ENCODE measurements around the gene PSTK.
A peak's percentile ranks its signal among the peaks of the same experiment; 100 is the strongest.

Gene PSTK

DNA sequence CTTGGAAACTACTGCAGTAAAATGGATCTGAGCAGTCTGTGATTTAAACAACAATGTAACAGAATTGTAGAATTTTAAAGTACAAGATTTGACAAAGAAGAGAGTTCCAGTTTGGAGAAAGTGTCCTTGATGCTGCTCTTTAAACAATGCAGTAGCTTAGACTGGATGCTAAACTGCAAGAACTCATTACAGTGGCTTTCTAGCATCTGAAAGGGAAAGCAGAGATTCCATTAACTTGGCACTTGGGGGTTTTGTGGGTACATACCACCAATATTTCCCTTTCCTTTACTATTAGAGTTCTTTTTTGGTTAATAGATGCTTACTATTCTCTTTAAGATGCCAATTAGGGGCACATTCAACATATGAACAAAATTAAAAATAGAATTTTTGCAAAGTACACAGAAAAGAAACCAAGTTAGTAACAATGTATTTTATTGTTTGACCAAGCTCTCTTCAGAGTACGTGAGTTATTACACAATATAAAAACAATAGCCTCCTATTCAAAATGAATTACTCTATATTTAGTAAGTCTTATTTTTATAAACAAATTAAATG lies 11.9 kb downstream of the PSTK start:
- DNase-seq (ENCODE audit: low read depth): no peak

DNA sequence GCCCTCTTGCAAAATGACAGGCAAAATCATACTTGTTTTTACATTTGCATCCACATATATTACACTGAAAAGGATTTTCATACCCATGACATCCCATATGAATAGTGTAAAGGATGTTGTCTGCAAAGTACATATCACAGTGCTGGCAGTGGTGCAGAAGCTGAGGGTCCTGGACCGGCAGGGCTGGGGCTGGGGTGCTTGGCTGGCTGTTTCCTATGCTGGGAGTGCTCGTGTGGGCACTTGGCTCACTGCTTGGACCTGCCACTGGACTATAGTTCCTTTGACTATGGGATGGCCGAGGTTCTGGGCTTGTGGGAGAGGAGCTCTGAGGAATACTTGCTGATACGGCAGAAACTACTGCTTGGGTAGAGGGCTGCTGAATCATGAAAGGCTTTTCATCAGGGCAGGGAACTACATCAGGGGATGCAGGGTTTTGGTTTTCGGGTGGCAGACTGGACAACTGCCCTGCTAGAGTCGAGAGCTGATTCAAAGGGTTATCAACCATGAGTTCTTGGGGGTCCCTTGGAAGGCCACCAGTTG lies 13.7 kb downstream of the PSTK start:
- DNase-seq (ENCODE audit: low read depth): no peak

DNA sequence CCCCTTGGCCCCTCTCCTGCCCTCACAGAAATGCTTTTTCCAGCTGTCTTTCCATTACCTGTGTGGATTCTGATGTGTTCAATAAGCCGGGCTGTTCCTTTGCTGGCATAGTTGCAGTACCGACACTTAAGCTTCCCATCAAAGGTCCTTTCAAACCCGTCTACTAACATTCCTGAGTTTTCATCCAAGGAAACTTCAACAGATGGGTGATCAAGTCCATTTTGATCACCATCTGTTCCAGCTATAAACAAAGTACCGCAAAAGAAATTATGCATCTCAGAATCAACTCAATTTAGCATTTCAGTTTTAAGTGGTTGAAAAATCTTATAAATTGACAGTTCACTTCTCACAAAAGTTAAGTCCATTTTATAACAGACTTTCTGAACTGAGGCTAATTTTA lies 15.7 kb downstream of the PSTK start:
- DNase-seq (ENCODE audit: low read depth): no peak

DNA sequence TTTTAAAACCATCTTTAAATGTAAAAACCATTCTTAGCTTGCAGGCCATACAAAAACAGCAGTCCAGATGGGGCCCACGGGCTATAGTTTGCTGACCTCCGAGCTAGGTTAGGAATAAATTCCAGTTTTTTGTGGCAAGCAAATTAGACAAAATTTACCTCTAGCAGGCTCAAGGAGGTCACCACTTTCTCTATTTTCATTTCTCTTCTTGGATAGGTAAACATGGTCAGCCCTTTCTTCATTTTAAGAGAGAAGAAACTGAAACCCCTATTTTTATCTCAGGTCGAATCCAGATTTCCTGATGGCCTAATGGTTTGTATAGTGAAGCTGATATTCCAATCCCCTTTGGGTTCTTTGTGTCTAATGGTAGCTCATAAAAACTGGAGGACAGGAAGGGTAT lies 17.7 kb downstream of the PSTK start:
- no peak for DNase-seq (ENCODE audit: low read depth)

DNA sequence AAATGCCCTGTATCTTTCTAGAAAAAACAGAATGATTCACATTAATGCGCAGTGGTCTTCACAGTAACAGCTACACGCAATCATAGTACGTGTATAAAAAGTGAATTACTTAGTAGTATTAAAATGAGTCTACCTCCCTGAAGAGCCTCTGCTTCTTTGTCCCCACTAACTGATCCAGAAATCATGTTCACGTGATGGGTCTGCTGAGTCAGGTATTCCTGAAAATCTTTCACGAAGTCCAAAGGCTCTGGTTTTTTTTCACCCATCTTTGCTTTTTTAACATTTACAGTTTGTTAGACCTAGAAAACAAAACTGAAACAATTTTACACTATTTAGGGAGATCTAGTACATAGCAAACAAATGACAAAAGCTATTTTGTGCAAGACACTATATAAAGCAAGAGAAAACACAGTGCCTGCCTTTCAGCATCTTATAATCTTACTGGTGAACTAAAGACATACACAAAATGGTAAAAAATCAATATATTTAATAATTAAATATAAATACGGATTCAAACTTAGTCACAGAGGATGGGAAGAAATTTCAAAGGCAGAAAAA lies 18.2 kb downstream of the PSTK start:
- no peak for DNase-seq (ENCODE audit: low read depth)

DNA sequence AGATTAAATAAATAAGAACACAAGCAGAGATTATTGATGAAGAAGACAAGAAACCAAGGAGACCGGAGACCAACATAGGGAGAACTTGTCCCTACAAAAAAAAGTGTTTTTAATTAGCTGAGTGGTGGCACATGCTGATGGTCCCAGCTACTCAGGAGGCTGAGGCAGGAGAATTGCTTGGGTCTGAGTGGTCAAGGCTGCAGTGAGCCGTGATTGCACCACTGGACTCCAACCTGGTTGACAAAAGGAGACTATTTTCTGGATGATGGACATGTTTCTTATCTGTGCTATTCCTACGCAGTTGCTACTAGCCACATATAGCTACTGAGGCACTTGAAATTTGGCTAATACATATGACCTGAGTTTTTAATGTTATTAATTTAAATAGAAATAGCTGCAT lies 18.7 kb downstream of the PSTK start:
- no peak for DNase-seq (ENCODE audit: low read depth)

DNA sequence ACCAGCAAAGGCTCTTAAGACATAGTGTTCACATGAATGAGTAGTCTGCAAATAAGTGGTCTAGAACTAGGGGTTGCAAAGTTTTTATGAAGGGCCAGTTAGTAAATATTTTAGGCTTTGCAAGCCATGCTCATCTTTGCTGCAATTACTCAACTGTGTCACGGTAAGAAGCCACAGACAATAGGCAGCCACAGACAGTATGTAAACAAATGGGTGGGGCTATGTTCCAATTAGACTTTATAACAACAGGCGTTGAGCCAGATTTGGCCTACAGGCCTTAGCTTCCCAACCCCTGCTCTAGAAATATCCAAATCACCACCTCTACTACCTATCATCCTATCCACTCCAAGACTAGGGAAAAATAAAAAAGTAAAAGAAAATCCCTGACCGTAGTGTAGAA lies 19.1 kb downstream of the PSTK start:
- no peak for DNase-seq (ENCODE audit: low read depth)

DNA sequence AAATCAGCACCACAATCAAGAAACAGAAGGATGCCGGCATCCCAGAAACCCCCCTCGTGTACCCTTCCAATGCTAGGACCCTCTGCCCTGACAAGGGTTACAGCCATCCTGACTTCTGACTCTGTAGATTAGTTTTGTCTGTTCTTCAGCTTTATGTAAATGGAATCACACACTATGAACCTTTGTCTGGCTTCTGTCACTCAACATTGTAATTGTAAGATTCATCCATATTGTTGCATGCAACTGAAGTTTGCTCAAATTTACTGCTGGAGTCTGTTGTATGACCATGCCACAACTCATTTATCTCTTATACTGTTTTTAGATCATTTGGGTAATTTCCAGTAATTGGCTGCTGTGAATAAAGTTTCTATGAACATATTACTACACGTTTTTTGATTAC lies 20.0 kb downstream of the PSTK start:
- no peak for DNase-seq (ENCODE audit: low read depth)

DNA sequence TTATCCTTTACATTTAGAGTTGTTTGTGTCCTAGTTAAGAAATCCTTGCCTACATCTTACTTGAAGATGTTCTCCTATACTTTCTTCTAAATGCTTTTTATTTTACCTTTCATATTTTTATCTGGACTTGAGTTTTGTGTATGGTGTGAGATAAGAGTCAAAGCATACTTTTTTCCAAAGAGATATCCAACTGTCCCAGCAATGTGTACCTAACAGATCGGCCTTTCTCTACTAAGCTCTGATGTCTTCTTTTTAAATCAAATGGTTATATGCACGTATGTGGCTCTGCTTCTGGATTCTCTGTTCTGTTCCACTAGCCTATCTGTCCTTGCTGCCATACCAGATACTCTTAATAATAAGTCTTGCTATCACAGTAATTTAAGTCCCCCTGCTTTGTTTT lies 21.2 kb downstream of the PSTK start:
- no peak for DNase-seq (ENCODE audit: low read depth)

DNA sequence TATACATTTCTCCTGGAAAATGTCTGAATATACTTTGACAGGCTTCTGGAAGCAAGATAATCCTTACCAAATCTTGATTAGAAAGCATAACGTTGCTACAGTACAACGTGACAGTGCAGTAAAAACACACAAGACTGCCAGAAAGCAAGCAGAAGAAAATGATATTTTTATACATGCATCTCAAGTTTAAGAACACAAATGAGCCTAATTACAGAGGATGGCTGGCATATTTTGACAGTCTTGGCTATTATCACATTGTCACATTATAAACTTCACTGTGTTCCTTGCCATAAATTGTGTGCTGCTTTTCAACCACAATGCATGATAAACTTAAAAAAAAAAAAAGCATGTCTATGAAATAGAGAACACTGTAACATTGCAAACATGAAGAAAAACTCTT lies 24.1 kb downstream of the PSTK start:
- no peak for DNase-seq (ENCODE audit: low read depth)

DNA sequence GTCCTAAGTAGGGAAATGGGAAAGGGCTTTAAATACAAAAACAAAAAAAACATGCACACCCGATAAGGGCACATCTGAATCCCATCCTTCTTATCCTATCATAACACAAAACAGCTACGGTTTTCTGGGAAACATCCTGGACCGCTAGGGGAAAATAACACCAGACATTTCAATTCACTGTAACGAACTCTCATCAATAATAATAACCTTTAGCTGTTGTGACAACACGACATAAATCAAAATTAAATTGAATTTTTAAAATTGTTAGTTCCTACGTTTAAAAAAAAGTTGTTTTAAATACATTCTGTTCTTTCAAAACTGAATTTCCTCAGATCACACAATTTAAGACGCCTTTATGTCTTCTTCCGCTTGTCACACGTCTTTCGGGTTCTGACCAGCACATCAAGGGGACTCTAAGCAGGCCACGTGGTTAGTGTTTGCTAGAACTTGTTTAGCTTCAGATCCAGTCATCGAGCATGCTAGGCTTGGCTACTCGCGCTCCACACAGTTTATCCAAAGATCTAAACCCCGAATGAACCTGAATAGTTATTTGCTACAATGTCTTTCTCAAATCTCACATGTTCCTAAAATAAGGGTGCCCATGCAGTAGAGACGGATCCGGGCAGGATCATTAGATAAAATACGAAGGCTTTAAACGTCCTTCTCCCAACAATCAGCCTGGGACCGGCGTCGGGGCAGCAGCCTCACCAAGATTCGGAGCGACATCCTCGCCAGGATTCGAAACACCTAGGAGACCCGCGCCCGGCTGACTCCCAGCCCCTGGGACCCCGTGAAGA lies 27.6 kb downstream of the PSTK start:
- peak; percentile 11 for DNase-seq (ENCODE audit: low read depth)

DNA sequence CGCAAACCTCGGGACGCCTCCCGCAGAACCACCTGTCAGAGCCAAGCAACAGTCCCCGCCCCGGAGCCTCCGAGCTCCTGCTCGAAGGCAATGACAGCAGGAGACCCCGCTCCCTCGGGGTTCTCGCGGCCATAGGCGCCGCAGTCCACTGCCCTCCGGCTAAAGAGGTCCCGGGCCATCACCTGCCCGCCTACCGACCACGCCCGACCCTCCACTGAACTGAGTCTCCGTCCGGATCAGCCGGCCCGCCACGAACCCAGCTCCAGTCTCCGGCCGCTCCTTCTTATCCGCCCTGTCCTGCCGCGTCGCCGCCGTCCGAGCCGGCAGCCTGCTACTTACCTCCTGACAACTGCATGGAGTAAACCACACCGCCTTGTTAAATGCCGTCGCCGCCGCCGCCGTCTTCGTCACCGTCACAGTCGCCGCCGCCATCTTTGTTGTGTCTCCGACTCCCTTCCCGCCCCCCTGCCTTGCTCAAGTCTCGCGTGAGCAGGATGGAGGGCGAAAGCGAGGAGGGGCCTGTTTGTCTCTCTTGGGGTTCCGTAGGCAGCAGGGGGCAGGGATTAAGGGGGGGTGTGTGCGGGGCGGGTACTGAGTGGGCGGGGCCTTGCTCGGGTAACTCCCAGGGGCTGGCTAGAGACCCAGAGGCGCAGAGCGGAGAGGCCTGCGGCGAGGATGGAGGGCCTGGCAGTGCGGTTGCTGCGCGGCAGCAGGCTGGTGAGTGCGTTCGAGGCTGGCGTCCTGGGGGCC lies 28.3 kb downstream of the PSTK start, which contains the start of the genes ACADSB and IKZF5:
ACADSB (plus strand) TSS at position 652 of the 750 bp plus-strand sequence; CDS start at position 676, 24 bp downstream.
IKZF5 (minus strand) TSS at position 441 of the 750 bp plus-strand sequence. CDS start 10,170 bp downstream, outside the sequence.
- DNase-seq (ENCODE audit: low read depth): peak; percentile 92

DNA sequence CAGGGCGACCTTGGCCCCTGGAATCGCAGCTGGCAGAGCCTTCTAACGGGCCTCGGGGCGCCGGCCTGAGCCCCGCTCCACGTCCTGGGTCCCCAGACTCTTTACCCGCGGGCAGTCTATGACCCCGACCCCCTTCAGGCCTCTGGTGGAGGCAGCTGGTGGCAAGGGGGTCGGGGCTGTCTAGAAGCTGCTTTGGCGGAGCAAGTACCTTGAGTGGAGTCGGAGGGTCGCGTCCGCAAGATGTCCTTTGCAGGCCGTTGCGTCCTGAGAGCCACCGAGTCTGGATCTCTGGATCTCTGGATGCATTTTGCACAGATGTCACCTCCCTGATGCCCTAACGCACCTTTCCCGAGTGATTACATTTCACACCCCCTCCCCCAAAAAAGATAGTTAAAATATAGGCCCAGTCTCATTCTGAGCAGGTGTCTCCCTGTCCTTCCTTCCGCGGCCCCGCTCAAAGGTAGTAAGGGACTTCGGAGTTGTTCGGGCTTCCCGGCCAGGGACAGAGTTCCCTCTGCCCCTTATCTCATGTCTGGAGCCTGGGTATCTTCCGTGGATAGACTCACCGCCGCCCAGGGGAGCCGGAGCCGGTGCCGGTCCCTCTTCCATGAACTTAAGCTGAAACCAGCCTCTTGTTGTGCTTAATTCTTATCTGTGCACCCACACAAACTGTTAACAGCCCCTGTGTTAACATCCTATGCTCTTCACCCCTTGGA lies 29.1 kb downstream of the PSTK start:
- DNase-seq (ENCODE audit: low read depth): no peak

DNA sequence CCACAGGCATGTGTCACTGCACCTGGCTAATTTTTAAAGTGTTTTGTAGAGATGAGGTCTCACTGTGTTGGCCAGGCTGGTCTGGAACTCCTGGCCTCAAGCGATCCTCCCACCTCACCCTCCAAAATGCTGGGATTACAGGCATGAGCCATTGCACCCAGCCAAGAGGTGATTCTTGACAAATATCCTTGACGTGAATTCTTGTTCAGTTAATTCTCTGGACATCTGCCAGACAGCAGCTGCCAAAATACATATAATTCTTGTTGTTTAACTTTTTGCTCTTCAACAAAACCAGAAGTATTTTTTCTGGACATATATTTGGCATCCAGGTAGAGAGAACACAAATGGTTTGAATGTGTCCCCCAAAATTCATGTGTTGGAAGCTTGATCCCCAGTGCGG lies 31.8 kb downstream of the PSTK start:
- DNase-seq (ENCODE audit: low read depth): no peak

DNA sequence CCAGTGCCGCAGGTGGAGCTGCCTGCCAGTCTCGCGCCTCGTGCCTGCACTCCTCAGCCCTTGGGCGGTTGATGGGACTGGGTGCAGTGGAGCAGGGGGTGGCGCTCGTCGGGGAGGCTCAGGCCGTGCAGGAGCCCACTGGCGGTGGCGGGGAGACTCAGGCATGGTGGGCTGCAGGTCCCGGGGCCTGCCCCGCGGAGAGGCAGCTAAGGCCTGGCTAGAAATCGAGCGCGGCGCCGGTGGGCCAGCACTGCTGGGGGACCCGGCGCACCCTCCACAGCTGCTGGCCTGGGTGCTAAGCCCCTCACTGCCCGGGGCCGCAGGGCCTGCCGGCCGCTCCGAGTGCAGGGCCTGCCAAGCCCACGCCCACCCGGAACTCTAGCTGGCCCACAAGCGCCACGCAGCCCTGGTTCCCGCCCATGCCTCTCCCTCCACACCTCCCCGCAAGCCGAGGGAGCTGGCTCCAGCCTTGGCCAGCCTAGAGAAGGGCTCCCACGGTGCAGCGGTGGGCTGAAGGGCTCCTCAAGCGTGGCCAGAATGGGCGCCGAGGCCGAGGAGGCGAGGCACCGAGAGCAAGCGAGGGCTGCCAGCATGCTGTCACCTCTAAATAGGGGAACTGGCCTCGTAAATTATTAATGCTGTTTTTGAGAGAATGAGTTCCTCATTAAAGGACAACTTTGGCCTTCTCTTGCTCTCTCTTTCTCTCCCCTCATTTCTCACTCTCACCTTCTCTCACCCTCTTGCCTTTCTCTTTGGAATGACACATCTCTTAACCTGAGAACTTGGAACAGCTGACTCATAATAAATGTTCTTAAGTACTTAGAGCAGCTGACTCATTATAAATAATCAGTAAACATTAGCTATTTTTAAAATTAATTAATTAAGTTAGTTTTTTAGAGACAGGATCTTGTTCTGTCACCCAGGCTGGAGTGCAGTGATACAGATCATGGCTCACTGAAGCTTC lies 33.5 kb downstream of the PSTK start:
- DNase-seq (ENCODE audit: low read depth): no peak

DNA sequence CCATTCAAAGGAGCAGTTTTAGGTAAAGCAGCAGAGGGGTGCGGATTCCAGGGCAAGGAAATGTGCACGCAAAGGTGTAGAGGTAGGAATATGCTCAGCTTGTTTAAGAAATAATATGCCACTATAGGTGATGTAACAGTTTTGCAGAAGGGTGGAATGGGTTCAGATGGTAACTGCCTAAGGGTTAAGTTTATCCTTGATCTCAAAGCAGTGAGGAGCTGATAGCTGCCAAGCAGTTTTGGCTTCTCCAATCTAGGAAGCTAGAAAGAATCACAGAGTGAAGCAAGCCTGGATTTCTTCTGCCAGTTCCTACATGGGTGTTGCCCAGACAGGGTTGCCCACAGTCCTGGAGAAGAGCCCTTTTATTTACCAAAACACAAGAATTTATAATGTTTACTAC lies 34.6 kb downstream of the PSTK start:
- no peak for DNase-seq (ENCODE audit: low read depth)

DNA sequence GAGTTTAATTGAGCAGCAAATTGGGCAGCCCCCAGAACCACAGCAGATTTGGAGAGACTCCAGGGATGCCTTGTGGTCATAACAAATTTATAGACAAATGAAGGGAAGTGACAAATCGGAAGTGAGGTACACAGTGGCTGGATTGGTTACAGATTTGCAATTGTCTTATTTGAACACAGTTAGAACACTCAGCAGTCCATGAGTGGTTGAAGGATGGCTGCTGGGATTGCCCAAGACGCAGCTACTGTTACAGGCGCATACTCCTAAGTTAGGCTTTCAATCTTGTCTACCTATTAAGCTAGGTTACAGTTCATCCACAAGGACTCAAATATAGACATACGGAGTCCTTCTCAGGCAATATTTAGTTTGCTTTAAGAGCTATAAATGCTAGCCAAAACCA lies 36.0 kb downstream of the PSTK start:
- no peak for DNase-seq (ENCODE audit: low read depth)

DNA sequence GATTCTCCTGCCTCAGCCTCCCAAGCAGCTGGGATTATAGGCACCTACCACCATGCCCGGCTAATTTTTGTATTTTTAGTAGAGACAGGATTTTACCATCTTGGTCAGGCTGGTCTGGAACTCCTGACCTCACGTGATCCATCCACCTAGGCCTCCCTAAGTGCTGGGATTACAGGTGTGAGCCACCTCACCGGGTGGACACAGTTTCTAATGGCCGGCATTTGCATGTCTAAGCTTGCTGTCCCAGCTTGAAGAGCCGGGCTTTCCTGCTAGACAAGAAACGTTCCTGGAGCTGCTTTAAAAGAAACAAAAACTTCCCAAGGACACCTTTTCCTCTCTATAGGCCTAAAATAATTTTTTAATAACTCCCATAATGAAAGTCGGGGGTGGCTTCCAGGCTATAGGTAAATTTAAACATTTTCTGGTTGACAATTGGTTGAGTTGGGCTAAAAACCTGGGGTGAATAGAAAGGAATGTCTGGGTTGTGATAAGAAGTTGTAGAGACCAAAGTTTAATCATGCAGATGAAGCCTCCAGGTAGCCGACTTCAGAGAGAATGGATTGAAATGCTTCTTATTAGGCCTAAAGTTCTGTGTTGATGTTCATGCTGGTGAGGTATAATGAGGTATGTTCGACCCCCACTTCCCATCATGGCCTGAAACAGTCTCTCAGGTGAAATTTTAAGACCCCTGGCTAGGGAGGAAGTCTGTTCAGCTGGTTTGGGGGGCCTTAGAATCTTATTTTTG lies 37.4 kb downstream of the PSTK start:
- DNase-seq (ENCODE audit: low read depth): no peak

DNA sequence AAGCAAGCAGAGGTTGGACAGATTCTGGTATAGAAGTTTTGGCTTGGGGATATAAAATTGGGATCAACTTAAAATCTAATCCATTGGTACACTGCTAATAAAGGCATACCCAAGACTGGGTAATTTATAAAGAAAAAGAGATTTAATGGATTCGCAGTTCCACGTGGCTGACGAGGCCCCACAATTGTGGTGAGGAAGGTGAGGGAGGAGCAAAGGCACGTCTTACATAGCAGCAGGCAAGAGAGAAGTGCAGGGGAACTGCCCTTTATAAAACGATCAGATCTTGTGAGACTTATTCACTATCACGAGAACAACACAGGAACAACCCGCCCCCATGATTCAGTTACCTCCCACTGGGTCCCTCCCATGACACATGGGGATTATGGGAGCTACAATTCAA lies 38.3 kb downstream of the PSTK start:
- no peak for DNase-seq (ENCODE audit: low read depth)

DNA sequence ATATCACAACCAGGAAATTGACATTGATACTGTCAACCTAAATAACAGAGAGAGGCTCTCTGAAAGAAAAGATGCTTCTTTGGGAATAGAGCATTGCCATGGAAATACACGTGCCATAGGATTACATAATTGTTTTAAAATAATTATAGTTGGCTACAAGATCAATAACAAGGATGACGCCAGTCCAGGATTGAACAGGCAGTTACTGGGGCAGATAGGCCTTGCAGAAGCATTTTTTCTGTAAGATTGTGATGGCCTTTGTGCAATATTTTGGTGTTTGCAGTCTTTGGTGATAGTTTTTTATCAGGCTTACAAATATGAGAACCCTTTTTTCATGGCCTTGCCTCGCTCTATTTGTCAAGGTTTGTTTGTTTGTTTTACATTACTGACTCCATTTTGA lies 39.1 kb downstream of the PSTK start:
- DNase-seq (ENCODE audit: low read depth): no peak
